HG02870 (cell line): Measurements from ENCODE around the gene TMEM201.

Experiments
- ATAC-seq: cut with Tn5 transposase; IDR thresholded peaks from one replicate; pipeline ENCODE4 v1.9.1; 2021; ENCODE audit warnings: mild to moderate bottlenecking, moderate library complexity; ENCODE audit not compliant: unreplicated experiment

TMEM201 gene

DNA sequence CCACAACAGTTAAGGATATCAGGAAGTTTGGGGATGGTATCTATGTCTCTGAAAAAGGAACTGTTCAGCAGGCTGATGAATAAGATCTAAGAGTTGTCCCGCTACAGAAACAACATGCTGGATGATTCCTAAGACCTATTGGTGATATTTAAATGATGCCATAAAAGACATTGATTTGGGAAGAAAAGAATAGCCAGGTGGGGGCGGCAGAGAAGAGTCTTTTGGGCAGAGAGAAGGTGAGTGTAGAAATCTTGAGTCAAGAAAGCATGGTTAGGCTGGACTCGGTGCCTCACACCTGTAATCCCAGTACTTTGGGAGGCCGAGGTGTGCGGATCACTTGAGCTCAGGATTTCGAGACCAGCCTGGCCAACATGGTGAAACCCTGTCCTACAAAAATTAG, 11.8 kb upstream of the TMEM201 start:
- ATAC-seq: no peak

GRCh38 chr1:9577423-9577822, 11.3 kb upstream of the TMEM201 start:
- ATAC-seq: no peak

GRCh38 chr1:9580942-9581341, 7.8 kb upstream of the TMEM201 start:
- no peak for ATAC-seq

DNA sequence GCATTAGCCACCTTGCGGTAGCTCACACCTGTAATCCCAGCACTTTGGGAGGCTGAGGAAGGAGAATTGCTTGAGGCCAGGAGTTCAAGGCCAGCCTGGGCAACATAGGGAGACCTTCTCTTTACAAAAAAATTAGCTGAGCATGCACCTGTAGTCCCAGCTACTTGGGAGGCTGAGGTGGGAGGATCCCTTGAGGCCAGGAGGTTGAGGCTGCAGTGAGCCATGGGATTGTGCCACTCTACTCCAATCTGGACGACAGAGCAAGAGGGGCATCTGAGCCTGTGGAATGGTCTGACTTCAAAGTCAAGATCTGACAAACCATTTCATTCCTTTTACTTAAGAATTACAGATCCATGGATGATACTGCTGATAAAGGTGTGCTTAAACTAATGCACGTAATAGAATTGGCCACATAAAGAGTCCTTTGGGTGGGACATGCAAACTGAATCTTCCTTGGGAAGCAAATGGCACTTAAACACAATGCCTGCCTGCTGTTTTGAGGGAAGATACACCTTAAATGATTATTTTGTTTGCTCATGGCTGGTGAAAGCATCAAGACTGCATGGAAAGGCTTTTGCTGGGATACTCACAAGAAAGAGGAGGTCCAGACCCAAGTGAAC, 2.5 kb upstream of the TMEM201 start:
- no peak for ATAC-seq

GRCh38 chr1:9589144-9589718, 520 bp downstream of the TMEM201 start:
- peak; percentile 15 for ATAC-seq

DNA sequence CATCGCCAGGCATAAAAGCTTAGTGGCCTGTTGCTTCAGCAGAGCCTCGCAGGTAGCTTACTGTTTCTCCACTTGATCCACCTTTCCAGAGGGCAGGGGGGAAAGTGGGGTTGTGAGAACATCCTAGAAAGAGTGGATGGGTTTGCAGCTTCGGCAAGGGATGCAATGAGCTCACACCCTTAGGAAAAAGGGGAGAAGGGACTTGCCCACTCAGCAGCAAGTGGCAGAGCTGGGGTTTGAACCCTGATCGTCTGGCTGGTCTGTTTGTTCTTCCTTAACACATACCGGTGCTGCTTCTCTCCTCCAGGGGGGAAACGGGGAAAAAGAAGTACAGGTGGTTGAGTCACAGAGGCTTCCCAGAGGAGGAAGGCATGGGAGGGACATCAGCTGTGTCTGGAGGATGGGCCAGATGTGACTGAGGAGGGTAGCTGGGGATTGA, 1.0 kb downstream of the TMEM201 start:
- ATAC-seq: no peak

DNA sequence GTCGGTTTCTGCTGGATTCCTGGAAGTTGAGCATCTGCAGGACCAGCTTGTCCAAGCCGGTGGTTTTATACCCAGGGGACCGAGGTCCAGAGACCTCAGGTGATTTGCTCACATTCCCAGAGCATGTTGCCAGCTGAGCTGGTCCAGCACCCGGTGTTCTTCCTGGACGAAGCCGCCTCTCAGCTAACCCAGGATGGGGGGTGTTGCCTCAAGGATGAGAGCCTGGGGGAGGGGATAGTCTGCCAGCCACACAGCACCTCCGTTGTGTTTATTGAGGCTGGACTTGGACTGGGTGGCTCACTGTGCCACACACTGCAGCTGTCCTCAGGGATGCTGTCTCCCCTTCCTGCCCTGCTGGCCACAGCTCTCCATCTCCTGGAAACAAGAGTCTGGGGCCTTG, 1.5 kb downstream of the TMEM201 start:
- ATAC-seq: no peak

GRCh38 chr1:9590945-9591668, 2.4 kb downstream of the TMEM201 start:
- no peak for ATAC-seq

DNA sequence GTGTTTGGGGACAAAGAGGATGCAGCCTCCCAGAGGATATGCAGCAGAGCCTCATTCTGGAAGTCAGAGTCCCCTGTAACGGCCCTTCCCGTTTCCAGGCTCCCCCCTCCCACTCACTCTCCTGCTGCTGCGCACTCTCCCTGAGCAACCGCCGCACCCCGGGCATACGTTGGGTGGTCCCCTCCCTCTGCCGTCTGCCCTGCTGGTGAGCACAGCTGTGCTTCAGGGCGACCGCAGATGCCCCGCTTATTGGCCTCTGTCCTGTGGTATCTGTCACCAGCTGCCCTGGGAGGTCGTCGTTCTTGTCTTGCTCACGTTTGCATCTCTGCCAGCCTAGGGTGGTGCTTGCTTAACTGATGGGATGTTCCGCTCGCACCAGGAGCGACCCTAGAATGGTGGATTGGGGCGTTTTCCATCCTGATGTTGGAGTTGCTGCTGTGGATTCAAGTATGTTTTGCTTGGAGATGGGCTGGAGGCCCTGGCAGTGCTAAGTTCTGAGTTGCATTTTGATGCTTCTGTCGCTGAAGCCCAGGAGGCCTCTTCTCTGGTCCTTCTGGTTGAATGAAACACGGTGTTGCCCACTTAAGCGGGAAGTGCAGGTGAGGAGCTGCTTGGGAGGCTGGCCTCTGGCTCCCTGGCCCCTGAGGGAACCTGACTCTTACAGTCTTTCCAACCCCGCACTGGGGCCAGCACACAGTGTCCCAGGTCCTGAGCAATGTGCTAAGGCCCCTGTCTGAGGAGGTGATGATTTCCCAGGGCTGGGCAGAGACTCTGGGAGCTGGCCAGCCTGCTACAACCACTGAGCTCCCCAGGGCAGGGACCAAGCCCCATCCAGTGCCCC, 3.2 kb downstream of the TMEM201 start:
- ATAC-seq: no peak

DNA sequence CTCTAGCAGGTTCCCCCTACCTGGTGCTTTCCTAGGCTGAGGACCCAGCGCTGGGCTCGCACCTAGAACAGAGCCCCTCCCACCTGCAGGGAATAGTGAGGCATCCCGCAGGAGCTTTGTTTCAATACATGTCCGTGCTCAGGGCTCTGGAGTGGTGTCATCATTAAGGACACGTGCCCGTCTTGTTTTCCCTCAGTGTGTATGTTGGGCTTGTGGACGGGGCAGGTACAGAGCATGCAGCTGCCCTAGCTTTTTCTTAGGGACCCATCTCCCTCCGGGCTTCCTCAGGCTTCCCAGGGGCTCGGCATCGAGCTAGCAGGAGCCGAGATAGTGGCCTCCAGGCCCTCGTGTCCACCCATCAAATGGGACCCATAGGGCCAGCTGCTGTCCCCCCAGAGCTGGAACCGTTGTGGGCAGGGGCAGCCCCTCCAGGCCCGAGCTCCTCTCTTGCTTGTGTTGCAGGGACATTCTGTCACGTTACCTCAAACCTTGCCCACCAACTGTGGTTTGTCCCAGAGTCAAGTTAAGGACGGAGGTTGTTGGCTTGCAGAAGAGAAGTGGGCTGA, 3.9 kb downstream of the TMEM201 start:
- ATAC-seq: no peak

GRCh38 chr1:9593147-9593491, 4.4 kb downstream of the TMEM201 start:
- no peak for ATAC-seq

DNA sequence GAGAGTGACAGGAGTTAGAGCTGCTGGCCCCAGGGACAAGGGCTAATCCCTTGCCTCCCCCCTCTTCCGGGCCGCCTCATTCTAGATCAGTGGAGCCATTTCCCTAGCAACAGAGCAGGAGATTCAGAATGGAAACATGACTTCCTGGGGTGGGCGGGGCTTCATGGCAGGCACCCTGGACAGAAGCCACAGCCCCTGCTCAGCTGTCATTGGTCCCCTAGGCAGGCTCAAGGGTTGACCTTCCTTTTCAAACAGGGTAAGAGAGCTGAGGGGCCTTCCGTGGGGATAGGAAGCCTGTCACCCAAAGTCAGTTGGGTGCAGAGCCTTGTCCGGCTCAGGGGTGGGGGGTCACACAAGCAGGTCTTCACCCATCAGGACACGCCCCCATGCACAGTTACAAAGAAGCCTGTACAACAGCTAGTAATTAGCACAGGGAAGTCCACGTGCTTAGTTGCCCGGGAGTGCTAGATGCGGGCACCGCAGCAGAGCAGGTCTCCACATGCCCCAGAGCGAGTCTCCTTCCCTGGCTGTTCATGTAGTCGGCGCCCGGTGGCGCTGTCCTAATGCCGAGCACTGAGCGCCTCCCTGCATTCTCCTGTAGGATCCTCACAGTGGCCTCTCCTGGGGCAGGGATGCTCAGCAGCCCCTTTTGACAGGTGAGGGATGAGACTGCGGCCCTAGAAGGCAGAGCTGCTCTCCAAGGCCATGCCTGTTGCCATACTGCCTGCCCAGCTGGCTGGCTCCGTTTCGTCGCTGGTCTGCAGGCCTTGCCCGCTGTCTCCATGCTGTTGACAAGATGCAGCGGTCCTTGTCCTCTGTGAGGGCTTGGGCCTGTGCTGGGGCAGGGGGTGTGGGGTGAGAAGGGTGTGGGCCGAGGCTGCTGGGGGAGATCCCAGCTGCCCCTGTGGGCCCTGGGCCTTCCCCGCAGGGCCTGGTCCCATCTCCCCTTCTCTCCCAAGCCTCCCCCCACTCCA, 5.1 kb downstream of the TMEM201 start:
- no peak for ATAC-seq

- no peak for ATAC-seq
These were observed 5.9 kb downstream of the TMEM201 start for GRCh38 chr1:9594471-9595155.

- ATAC-seq: no peak
These were observed 6.7 kb downstream of the TMEM201 start for GRCh38 chr1:9595156-9595967.

- no peak for ATAC-seq
These were observed 7.2 kb downstream of the TMEM201 start for GRCh38 chr1:9595968-9596340.

- ATAC-seq: no peak
These were observed 7.9 kb downstream of the TMEM201 start for GRCh38 chr1:9596415-9597123.

GRCh38 chr1:9597361-9598315, 8.9 kb downstream of the TMEM201 start:
- ATAC-seq: no peak
